ENCODE results near the gene NXPE4.
"Not testable (repeated sequence)": the region's sequence is repeated elsewhere in the genome, so short reads cannot be mapped to it uniquely, and the experiment has no call there.

NXPE4 gene

GRCh38 chr11:114610550-114610949 lies 15.0 kb upstream of the NXPE4 start:
- DNase-seq (ENCODE audit: low spot score): no peak

GRCh38 chr11:114609429-114609828 lies 13.8 kb upstream of the NXPE4 start:
- no peak for DNase-seq (ENCODE audit: low spot score)

GRCh38 chr11:114608605-114609004 lies 13.0 kb upstream of the NXPE4 start:
- not testable (repeated sequence) for DNase-seq (ENCODE audit: low spot score)

- DNase-seq (ENCODE audit: low spot score): no peak
Measured at GRCh38 chr11:114607753-114608459, 12.3 kb upstream of the NXPE4 start.

- DNase-seq (ENCODE audit: low spot score): not testable (repeated sequence)
Measured at GRCh38 chr11:114606802-114607075, 11.2 kb upstream of the NXPE4 start.

- no peak for DNase-seq (ENCODE audit: low spot score)
Measured at GRCh38 chr11:114606003-114606801, 10.6 kb upstream of the NXPE4 start.

GRCh38 chr11:114605370-114605769 lies 9.8 kb upstream of the NXPE4 start:
- DNase-seq (ENCODE audit: low spot score): no peak

GRCh38 chr11:114604886-114605285 lies 9.3 kb upstream of the NXPE4 start:
- no peak for DNase-seq (ENCODE audit: low spot score)

GRCh38 chr11:114604179-114604813 lies 8.7 kb upstream of the NXPE4 start:
- DNase-seq (ENCODE audit: low spot score): no peak

- DNase-seq (ENCODE audit: low spot score): not testable (repeated sequence)
Measured at GRCh38 chr11:114603151-114603550, 7.6 kb upstream of the NXPE4 start.

GRCh38 chr11:114598461-114598860 lies 2.9 kb upstream of the NXPE4 start:
- no peak for DNase-seq (ENCODE audit: low spot score)

GRCh38 chr11:114596175-114596919 lies 761 bp upstream of the NXPE4 start:
- no peak for DNase-seq (ENCODE audit: low spot score)

GRCh38 chr11:114594703-114595102 lies 883 bp downstream of the NXPE4 start:
- no peak for DNase-seq (ENCODE audit: low spot score)

GRCh38 chr11:114587398-114587953 lies 8.1 kb downstream of the NXPE4 start:
- DNase-seq (ENCODE audit: low spot score): no peak

- DNase-seq (ENCODE audit: low spot score): no peak
Measured at GRCh38 chr11:114586797-114587196, 8.8 kb downstream of the NXPE4 start.

- no peak for DNase-seq (ENCODE audit: low spot score)
Measured at GRCh38 chr11:114571712-114572111, 23.9 kb downstream of the NXPE4 start.

GRCh38 chr11:114569801-114570200 lies 25.8 kb downstream of the NXPE4 start:
- DNase-seq (ENCODE audit: low spot score): no peak

GRCh38 chr11:114566276-114566675 lies 29.3 kb downstream of the NXPE4 start:
- DNase-seq (ENCODE audit: low spot score): no peak

- DNase-seq (ENCODE audit: low spot score): no peak
Measured at GRCh38 chr11:114564831-114565230, 30.8 kb downstream of the NXPE4 start.

GRCh38 chr11:114563077-114563476 lies 32.5 kb downstream of the NXPE4 start:
- no peak for DNase-seq (ENCODE audit: low spot score)

- DNase-seq (ENCODE audit: low spot score): no peak
Measured at GRCh38 chr11:114562166-114562916, 33.2 kb downstream of the NXPE4 start.

Data from putamen (tissue), 1 donor.